Hematopoietic multipotent progenitor cell treated with erythropoietin and hydrocortisone succinate and interleukin-3 and kit ligand, for 17 days (in vitro differentiated cells): ENCODE data around the gene RALB.

Source experiments
- DNase-seq: peaks from one replicate; pipeline ENCODE4 v3.0.0-alpha.2; 2015; ENCODE audit warnings: low spot score

The RALB gene

DNA sequence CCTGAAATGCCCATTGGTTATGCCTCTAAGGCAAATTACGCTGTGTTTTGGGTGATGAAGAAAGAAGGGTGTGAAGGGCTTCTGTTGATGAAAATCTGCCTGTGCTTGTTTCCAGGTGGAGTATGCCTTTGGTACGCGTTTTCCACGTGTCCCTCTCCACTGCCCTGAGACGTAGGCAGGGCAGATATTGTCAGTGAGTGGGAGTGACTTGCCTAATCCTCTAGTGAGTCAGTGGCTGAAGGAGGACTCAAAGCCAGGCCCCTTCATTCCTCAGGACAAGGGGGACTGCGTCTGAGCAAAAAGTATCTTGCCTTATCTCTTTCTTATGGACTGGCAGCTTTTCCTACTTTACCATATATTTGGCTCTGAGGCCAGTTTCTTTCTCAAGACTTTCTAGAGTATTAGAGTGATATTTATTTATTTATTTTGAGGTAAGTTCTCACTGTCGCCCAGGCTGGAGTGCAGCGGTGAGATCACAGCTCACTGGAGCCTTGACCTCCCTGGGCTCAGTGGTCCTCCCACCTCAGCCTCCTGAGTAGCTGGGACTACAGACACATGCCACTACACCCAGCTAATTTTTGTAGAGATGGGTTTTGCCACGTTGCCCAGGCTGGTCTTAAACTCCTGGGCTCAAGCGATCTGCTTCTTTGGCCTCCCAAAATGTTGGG, 10.2 kb downstream of the RALB start:
- DNase-seq: no peak

DNA sequence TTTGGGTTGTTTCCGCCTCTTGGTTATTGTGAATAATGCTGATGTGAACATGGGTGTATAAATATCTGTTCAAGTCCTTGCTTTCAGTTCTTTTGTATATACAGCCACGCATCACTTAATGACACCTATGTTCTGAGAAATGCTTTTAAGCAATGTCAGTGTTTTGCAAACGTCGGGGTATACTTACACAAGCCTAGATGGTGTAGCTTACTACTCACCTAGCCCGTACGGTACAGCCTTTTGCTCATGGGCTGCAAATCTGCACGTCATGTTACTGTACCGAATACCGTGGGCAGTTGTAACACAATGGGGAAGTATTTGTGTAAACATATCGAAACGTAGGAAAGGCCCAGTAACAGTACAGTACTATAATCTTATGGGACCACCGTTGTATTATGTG, 12.4 kb downstream of the RALB start:
- DNase-seq: no peak

DNA sequence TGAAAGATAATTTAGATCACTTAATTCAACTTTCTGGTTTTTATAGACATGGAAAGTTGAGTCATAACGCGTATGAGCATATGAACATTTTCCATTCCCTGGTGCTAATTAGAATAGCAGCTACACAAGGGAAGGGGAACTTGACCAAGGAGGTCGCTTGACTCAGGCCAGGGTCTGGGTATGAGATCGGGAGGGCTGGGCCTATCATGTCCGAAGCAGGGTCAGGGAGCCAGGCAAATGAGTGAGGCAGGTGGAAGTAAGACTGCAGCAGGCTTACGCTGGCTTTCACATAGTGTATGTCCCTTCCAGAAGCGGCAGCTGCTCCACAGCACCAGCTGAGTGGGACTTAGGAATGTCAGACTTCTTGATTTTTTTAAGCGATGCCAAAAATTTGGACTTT, 14.7 kb downstream of the RALB start:
- no peak for DNase-seq

DNA sequence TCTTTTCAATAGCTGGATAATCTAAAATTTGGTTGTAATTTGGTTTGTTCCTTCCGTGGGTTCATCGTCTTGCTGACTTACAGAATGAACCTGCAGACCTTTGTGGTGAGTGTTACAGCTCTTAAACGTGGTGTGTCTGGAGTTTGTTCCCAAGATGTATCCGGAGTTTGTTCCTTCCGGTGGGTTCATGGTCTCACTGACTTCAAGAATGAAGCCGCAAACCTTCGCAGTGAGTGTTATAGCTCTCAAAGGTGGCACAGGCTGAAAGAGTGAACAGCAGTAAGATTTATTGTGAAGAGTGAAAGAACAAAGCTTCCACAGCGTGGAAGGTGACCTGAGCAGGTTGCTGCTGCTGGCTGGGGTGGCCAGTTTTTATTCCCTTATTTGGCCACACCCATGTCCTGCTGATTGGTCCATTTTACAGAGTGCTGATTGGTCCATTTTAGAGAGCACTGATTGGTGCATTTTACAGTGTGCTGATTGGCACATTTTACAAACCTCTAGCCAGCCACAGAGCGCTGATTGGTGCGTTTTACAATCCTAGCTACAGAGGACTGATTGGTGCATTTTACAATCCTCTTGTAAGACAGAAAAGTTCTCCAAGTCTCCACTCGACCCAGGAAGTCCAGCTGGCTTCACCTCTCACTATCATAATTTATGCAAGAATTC, 16.6 kb downstream of the RALB start:
- DNase-seq: no peak

DNA sequence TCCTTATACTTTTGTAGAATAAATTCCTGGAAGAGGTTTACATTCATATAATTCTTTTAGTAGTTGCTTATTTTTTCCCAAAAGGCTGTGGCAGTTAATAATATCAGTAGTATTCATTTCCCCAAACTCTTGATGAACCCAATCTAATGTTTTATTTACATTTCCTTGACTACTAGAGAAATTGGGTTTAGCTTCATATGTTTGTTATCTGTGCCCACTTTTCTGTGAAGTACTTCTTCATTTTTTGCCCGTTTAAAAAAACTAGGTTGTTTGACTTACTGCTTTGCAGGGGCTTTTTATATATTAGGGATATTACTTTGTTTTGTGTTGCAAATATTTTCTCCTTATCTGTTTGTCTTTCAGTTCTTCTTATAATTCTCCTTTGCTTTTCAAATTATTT, 17.2 kb downstream of the RALB start:
- DNase-seq: no peak

DNA sequence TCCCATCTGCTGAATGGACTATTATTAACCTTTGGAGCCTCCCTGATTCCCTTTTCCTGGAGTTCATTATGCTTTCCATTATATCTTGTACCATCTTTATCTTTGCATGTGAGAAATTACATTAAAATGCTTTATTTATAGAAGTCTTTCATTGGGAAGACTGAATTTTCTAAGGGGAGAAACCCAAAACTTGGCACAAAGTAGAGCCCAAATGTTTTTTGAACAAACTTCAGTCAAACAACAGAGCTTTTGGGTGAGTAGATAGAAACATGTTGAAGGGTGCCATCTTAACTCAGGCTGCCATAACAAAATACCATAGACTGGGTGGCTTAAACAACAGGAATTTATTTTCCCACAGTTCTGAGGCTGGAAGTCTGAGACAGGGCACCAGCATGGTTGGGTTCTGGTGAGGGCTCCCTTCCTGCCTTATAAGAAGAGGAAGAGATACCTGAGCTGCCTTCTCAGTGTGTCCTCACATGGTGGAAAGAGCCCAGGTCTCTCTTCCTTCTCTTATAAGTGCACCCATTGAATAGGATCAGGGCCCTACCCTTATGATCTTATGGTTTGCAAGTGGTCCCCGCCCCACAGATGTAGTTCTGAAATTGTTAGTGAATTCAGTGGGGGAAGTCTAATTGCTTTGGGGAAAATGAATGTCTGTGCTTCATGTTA, 19.2 kb downstream of the RALB start:
- DNase-seq: no peak

DNA sequence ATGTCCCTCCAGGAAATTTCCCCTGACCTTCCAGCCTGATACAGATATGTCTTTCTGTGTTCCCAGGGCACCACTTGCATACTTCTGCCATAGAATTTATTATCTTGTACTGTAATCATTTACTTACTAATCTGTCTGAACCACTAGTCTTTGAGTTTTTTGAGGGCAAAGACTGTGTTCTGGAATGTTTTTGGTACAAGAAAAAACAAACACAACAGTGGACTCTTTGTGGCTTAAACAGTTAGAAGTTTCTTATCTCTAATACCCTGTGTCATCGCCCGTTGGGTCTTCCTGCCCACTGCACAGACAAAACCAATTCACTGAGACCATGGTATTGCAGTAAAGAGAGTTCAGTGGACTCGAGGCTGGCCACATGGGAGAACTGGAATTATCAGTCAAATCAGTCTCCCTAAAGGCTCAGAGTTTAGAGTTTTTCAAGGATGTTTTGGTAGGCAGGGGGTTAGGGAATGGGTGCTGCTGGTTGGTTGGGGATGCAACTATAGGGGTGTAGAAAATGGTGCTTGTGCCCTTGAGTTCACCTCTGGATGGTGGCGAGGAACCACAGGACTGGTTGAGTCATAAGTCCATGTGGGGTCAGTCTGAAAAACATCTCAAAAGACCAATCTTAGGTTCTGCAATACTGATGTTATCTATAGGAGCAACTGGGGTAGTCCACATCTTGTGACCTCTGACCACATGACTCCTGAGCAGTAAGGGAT, 20.3 kb downstream of the RALB start:
- DNase-seq: no peak

DNA sequence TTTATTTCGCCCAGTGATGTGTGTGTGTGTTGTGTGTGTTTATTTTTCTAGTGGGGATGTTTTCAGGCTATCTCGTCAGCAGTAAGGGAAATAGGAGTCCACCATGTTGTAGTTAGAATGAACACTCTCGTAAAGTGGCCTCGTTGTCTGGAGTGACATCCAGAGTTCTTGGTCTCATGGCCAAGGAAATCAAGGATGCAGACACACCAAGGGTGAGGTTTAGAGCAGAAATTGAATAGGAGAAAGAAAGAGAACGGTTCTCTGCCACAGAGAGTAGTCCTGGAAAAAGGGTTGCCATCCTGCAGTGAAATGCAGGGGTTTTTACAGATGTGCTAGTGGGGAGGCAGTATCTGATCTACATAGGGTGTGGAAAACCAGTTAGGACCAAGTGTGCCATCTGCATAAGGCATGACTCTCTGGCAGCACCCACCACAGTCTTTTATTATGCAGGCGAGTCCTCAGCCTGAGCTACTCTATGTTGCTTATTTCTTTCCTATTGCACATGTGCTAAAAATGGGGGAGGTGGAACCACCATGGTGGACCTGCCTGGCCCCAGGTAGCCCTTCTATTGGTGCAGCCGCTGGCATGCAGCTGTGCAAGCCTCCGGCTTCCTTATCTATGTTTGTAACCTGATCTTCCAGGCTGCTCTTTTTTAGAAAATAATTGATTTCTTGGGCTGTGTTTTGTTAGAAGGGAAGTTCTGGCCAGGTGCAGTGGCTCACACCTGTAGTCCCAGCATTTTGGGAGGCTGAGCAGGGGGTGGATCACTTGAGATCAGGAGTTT, 23.2 kb downstream of the RALB start:
- DNase-seq: no peak

DNA sequence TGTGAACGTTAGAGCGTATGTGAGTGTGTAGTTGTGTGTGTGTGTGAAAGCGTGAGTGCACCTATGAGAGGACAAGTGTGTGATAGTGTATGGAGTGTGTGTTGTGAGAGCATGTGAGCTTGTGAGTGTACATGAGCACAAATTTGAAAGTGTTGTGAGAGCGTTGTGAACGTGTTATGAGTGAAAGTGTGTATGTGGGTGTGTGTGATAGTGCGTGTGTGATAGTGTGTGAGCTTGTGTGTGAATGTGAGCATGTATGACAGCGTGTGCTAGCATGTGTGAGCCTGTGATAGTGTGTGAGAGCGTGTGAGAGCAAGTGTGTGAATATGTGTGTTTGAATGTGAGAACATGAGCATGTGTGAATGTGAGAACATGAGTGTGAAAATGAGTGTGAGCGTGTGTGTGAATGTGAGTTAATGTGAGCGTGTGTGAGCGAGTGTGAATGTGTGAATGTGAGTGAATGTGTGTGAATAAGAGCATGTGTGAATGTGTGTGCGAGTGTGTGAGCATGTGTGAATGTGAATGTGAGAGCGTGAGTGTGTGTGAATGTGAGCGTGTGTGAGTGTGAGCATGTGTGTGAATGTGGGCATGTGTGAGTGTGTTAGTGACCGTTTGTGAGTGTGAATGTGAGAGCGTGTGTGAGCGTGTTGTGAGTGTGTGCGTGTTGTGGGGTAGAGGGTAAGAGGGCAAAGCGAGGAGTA, 25.0 kb downstream of the RALB start:
- no peak for DNase-seq

DNA sequence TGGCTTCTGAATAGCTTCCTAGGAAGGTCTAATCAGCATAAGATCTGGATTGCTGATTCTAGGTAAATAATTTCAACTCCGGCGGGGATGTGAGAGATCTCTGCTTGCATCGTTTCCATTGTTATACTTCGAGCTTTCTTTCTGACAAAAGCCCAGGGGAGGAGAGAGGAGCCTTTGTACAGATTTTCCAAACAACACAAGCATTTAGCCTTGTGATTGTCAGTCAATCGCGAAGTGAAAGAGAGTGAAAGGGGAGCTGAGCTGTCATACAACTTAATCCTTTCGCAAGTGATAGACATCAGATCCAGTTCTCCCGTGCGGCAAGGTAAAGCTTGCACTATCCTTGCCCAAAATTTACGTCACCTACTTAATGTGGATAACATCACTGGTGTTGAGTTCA, 26.2 kb downstream of the RALB start:
- no peak for DNase-seq

DNA sequence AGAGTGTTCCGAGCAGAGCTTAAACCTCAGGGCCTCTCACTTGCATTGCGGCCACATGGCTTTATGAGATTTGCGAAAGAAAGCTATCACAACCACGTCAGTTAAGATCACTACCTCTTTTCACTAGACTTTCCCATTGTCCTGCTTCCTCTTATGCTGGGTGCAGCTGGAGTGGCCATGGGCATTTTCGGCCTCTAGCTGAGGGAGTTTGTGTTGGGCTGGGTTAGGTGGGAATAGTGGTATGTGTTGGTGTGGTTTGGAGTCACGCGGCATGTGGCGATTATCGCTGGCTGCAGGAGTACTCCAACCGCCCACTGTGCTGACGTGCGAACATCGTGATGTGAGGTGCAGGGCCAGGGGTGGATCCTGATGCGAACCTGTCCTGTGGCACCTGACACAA, 27.1 kb downstream of the RALB start:
- DNase-seq: no peak

DNA sequence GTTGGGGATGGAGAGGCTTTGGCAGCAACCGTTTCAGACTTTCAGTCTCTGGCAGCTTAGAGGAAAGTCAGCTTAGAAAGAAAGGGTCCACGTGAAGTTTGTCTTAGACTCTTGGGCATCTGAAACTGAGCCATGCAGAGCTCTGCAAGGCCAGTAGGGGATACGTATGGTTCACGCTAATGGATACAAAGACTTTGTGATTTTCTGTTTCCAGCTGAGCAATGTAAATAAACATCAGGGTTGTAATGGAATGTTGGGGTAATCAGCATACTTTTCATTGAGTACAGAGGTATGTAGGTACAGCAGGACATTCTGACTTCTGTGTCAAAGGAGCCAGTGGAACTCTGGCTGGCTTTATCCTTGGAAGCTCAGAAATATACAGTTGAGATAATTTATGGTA, 31.0 kb downstream of the RALB start:
- DNase-seq: no peak

DNA sequence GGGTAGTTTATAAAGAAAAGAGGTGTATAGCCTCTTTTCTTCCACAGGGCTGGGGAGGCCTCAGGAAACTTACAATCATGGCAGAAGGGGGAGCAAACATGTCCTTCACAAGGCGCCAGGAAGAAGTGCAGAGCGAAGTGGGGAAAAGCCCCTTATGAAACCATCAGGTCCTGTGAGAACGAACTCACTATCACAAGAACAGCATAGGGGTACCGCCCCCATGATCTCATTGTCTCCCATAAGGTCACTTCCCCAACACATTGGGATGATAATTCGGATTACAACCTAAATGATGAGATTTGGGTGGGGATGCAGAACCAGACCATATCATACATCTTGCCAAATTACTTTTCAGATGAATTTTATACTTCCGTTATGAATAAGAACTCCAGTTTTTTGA, 32.4 kb downstream of the RALB start:
- DNase-seq: no peak

DNA sequence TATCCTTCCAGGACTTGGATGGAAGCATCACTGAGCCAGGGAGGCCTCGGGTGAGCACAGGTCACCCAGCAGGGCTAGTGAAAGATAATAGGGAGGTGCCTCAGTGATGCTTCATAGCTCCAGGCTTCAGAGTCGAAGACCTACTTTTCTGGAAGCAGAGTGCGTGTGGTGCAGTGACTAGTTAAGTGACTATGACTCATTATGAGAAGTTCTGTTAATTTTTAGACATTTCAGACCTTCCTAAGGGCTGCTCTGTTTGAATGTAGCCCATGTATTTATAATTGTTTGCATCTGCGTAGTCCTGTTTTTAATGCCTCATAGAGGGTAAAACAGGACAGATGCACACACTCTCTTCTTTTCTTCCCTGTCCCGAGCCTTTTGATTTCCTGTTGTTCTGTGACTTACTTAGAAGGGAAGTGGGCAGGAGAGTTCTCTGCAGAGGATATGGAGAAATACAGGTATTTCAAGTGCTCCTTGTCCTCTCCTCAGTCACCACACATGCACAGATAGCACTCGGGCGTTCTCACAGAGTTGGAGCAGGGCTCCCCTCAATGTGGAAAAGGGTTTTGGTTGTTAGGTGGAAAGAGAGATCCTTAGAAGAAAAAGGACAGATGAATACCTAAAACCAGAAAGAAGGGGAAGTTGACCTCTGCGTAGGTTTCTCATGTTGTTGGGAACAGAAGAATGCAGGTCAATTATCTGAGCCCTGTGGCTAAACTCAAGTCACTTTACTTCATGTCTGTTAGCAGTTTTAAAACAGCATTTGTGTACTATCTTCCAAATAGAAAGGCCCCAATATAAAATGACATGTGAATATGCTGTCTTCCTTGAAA, 34.7 kb downstream of the RALB start:
- no peak for DNase-seq

DNA sequence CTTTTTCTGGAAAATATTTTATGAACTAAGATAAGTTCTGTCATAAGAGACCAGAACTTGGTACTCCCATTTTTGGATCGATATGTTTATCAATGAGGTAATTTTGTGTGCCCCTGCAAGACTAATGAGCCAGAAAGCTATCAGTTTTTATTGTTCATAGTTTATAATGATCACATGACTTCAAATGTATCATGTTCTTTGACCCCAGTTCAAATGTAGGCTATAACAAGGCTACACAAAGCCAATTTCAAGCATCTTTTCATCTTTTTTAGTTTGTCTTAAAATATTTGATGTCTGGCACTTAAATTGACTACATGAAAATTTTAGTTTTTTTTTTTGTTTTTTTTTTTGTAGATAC, 35.3 kb downstream of the RALB start:
- no peak for DNase-seq

DNA sequence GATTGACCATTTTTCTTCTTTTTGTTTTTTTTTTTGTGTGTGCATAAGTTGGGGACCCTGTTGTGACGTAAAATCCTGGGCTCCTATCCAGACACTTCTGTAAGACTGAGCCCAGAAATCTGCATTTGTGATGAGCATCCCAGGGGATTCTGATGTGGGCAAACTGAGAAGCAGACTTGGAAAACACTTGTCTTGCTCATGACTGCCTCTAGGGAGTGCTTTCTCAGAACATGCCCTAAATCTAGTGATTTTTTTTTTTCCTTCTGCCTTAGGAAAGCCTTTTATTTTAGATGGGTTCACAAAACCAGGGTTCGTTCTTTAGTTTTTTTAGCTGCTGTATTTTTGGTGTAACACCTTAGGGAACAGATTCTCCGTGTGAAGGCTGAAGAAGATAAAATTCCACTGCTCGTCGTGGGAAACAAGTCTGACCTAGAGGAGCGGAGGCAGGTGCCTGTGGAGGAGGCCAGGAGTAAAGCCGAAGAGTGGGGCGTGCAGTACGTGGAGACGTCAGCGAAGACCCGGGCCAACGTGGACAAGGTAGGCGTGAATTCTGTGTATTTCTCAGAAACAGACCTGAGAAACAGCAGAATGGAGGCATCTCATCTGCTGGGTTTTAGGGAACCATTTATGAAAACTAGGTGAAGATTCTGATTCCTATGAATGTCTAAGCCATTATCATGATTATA, 36.7 kb downstream of the RALB start:
- no peak for DNase-seq

DNA sequence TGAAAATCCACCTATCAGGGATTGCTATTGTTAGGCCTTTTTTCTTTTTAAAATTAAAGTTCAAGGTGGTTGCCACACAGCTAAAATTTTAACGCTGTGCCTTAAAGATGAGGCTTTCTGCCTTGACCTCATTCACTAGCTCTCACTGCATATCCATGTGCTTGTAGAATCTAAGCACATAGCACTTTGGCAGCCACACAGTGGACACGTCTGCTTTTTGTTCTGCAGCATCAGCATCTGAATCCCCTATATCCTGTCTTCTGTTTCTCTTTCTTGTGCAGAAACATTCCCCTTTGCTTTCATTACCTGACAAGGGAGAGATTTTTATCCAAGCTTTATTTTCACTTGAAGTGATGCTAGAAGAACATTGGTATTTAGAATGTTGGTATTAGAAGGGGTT, 38.1 kb downstream of the RALB start:
- no peak for DNase-seq

DNA sequence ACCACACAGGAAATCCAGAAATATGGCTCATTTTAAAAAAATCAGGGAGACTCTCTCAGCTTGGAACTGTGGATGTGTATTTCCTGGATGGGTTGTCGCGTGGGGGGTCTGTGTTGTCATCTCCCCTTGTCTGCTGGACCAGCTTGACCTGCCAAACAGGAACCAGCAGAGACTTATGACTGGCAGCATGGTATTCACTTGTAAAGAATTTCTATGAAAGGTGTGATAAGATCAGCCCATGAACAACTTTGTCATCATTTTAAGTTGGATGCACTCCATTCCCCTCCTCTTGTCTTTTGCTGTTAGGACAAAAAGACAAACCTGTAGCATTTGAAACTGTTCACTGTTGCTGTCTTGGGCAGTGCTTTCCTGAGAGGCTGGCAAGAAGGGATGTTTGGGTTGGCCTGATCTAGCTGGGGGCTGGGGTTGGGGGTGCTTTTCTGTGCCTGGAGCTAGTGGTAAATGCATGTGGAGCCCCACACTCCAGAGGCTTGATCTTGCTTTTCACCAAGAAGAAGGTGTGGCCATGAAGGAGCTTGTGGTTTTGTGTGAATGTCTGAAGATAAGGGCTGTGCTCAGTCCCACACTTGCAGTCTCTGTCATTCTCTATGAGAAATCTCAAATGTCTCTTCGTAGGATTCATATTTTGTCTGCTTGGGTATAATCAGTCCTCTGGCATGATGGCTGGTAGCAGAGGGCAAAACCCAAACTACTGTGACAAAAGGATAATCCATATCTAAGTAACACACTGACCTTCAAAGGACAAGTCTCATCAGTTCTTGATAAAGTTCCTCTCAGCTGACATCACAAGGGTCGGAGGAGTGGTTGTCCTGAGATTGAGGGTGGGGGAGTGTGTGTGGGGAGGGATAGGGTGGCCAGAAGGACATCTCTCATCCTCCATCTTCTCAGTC, 39.0 kb downstream of the RALB start:
- no peak for DNase-seq
